DND-41 (cell line): ENCODE data around the gene NRG3.

Source experiments
- CTCF ChIP-seq: IDR thresholded peaks from 2 replicates; pipeline ENCODE4 v1.5.1; 2012; ENCODE audit warnings: borderline replicate concordance, low read length, moderate library complexity, mild to moderate bottlenecking; ENCODE audit not compliant: poor library complexity, severe bottlenecking; ENCODE audit errors: extremely low read depth
- EZH2 ChIP-seq: IDR thresholded peaks from 3 replicates; pipeline ENCODE4 v1.6.1; 2012; ENCODE audit warnings: borderline replicate concordance, low read depth, mild to moderate bottlenecking, moderate library complexity, low read length, inconsistent platforms; ENCODE audit not compliant: severe bottlenecking

GRCh38 chr10:82091413-82091812 is 216.4 kb downstream of the NRG3 start:
- TF ChIP-seq CTCF = no peak
- TF ChIP-seq EZH2 = no peak
